ENCODE results near the gene MCC.

The MCC gene

DNA sequence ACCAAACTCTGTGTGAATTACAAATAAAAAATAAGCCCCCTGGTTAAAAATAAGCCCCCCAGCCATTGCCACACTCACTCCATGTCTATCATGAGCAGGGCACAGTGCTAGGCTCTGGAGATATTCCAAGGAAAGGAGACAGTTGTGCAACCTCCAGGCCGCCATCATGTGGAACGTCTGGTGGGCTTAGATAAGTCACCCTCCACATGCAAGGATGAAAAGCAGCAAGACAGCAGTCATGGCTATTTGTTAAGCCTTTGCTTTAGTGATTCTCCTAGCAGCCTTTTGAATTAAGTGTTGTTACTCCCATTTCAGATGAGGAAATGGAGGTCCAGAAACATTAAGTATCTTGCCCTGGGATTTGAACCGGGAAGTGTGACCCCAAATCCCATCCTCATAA, 416.9 kb downstream of the MCC start (continued):
- no peak for TF ChIP-seq ARNTL (CRISPR knock-in tag; IDR thresholded peaks at IDR 0.05; ENCODE audit: borderline replicate concordance, low read depth)

DNA sequence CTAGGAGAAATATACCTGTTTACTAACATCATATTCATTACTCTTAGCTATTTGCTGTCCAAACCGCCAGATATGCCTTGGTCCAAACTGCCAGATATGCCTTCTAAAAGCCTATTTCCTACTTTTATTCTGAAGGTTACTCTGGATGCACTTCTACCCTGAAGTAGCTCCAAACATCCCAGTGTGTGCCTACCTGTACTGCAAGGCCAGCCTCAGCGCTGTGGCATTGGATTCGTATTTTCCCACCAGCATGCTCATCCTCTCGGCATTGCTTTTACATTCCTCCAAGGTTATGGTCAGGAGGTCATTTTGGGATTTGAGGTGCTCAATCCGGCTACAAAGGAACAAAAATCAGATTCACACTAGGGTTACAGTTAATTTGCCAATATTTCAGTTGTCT, 417.4 kb downstream of the MCC start:
- ATAC-seq: no peak

DNA sequence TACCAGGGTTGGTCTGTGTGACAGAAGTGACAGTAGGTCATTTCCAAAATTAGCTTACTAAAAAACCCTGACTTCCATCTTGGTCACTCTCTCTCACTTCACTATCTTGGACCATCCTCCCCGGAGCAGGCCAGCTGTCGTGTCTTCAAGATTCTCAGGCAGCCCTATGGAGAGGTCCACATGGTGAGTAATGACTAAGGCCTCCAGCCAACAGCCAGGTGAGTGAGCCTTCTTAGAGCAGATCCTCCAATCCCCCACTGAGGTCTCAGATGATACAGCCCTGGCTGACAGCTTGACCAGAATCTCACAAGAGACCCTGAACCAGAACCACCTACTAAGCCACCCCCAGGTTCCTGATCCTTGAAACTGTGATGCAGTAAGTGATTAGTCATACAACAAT, 419.7 kb downstream of the MCC start:
- no peak; the same call in 2 of the 3 replicates for ATAC-seq

More for the DNA sequence above, 417.4 kb downstream of the MCC start:
- TF ChIP-seq SNAI2 (CRISPR knock-in tag; IDR thresholded peaks at IDR 0.05) (no peak), PPARA (CRISPR knock-in tag; IDR thresholded peaks at IDR 0.05; ENCODE audit: borderline replicate concordance) (no peak), TCF4 (CRISPR knock-in tag; IDR thresholded peaks at IDR 0.05; ENCODE audit: borderline replicate concordance) (no peak), GLIS3 (CRISPR knock-in tag; IDR thresholded peaks at IDR 0.05) (no peak), TOX (CRISPR knock-in tag; IDR thresholded peaks at IDR 0.05; ENCODE audit: borderline replicate concordance) (no peak), RARB (CRISPR knock-in tag; IDR thresholded peaks at IDR 0.05) (no peak), CSDC2 (CRISPR knock-in tag; IDR thresholded peaks at IDR 0.05) (no peak), OSR1 (CRISPR knock-in tag; IDR thresholded peaks at IDR 0.05) (no peak), ZC3H10 (CRISPR knock-in tag; IDR thresholded peaks at IDR 0.05) (no peak), ZFP3 (CRISPR knock-in tag; IDR thresholded peaks at IDR 0.05) (no peak), ISL1 (CRISPR knock-in tag; IDR thresholded peaks at IDR 0.05) (no peak), ESRRG (CRISPR knock-in tag; IDR thresholded peaks at IDR 0.05) (no peak), ZNF8 (CRISPR knock-in tag; IDR thresholded peaks at IDR 0.05) (no peak)
- TF ChIP-seq, protein P1, sequence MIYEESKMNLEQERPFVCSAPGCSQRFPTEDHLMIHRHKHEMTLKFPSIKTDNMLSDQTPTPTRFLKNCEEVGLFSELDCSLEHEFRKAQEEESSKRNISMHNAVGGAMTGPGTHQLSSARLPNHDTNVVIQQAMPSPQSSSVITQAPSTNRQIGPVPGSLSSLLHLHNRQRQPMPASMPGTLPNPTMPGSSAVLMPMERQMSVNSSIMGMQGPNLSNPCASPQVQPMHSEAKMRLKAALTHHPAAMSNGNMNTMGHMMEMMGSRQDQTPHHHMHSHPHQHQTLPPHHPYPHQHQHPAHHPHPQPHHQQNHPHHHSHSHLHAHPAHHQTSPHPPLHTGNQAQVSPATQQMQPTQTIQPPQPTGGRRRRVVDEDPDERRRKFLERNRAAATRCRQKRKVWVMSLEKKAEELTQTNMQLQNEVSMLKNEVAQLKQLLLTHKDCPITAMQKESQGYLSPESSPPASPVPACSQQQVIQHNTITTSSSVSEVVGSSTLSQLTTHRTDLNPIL (CRISPR knock-in tag; IDR thresholded peaks at IDR 0.05; ENCODE audit: low read depth): no peak
- TF ChIP-seq, protein P2, sequence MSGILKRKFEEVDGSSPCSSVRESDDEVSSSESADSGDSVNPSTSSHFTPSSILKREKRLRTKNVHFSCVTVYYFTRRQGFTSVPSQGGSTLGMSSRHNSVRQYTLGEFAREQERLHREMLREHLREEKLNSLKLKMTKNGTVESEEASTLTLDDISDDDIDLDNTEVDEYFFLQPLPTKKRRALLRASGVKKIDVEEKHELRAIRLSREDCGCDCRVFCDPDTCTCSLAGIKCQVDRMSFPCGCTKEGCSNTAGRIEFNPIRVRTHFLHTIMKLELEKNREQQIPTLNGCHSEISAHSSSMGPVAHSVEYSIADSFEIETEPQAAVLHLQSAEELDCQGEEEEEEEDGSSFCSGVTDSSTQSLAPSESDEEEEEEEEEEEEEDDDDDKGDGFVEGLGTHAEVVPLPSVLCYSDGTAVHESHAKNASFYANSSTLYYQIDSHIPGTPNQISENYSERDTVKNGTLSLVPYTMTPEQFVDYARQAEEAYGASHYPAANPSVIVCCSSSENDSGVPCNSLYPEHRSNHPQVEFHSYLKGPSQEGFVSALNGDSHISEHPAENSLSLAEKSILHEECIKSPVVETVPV (CRISPR knock-in tag; IDR thresholded peaks at IDR 0.05): no peak
- TF ChIP-seq, protein P3, sequence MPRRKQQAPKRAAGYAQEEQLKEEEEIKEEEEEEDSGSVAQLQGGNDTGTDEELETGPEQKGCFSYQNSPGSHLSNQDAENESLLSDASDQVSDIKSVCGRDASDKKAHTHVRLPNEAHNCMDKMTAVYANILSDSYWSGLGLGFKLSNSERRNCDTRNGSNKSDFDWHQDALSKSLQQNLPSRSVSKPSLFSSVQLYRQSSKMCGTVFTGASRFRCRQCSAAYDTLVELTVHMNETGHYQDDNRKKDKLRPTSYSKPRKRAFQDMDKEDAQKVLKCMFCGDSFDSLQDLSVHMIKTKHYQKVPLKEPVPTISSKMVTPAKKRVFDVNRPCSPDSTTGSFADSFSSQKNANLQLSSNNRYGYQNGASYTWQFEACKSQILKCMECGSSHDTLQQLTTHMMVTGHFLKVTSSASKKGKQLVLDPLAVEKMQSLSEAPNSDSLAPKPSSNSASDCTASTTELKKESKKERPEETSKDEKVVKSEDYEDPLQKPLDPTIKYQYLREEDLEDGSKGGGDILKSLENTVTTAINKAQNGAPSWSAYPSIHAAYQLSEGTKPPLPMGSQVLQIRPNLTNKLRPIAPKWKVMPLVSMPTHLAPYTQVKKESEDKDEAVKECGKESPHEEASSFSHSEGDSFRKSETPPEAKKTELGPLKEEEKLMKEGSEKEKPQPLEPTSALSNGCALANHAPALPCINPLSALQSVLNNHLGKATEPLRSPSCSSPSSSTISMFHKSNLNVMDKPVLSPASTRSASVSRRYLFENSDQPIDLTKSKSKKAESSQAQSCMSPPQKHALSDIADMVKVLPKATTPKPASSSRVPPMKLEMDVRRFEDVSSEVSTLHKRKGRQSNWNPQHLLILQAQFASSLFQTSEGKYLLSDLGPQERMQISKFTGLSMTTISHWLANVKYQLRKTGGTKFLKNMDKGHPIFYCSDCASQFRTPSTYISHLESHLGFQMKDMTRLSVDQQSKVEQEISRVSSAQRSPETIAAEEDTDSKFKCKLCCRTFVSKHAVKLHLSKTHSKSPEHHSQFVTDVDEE (CRISPR knock-in tag; IDR thresholded peaks at IDR 0.05): no peak

DNA sequence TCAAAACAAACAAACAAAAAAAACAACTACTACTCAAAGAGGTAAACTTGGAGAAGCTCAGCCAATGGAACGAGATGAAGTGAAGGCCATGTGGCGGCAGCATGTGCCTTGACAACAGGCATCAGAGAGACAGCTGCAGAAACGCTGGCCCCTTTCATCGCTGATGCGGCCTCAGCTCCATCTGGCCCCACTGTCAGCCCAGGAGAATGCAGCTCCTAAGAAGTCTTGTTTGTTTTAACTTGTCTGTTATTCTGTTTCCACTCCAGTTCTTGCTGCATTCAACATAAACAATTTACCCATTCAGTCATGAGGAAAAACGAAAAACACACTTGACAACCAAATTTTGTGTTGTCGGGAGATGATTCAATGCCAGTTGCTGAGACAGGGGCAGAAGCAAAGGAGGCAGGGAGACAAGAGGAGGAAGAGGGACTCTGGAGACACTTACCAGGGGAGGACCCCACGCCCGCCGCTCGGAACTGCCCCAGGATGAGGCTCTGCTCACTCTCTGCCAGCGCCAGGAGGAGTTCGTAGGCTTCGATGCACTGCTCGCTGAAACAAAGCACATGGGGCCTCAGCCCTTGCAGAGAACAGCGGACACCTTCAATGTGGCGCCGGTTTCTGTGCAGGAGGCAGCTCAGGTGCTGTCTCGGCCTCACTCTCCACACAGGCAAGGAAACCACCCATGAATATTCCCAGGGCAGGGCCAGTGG, 420.5 kb downstream of the MCC start:
- no peak for ATAC-seq

More for the DNA sequence above, 419.7 kb downstream of the MCC start:
- TF ChIP-seq OSR1 (CRISPR knock-in tag; IDR thresholded peaks at IDR 0.05): no peak
- no peak for TF ChIP-seq TOX (CRISPR knock-in tag; IDR thresholded peaks at IDR 0.05; ENCODE audit: borderline replicate concordance)
- no peak for TF ChIP-seq SNAI2 (CRISPR knock-in tag; IDR thresholded peaks at IDR 0.05)

More for the DNA sequence above, 420.5 kb downstream of the MCC start:
- no peak for TF ChIP-seq SNAI2 (CRISPR knock-in tag; IDR thresholded peaks at IDR 0.05)
- TF ChIP-seq GLIS3 (CRISPR knock-in tag; IDR thresholded peaks at IDR 0.05): no peak
- TF ChIP-seq, protein P3 (CRISPR knock-in tag; IDR thresholded peaks at IDR 0.05): no peak
- no peak for TF ChIP-seq ZNF8 (CRISPR knock-in tag; IDR thresholded peaks at IDR 0.05)
- TF ChIP-seq OSR1 (CRISPR knock-in tag; IDR thresholded peaks at IDR 0.05): no peak
- no peak for TF ChIP-seq ZNF70 (CRISPR knock-in tag; IDR thresholded peaks at IDR 0.05)
- TF ChIP-seq ARNTL (CRISPR knock-in tag; IDR thresholded peaks at IDR 0.05; ENCODE audit: borderline replicate concordance, low read depth): no peak
- no peak for TF ChIP-seq ZFP3 (CRISPR knock-in tag; IDR thresholded peaks at IDR 0.05)
- no peak for TF ChIP-seq ZFP30 (CRISPR knock-in tag; IDR thresholded peaks at IDR 0.05)
- TF ChIP-seq PPARA (CRISPR knock-in tag; IDR thresholded peaks at IDR 0.05; ENCODE audit: borderline replicate concordance): no peak
- TF ChIP-seq TCF4 (CRISPR knock-in tag; IDR thresholded peaks at IDR 0.05; ENCODE audit: borderline replicate concordance): no peak
- no peak for TF ChIP-seq ZC3H10 (CRISPR knock-in tag; IDR thresholded peaks at IDR 0.05)
- no peak for TF ChIP-seq ESRRG (CRISPR knock-in tag; IDR thresholded peaks at IDR 0.05)
- TF ChIP-seq TOX (CRISPR knock-in tag; IDR thresholded peaks at IDR 0.05; ENCODE audit: borderline replicate concordance): no peak
